GM21528 (cell line): Measurements from ENCODE around the gene GZMH.
A peak's percentile ranks its signal among the peaks of the same experiment; 100 is the strongest.
"Not testable (repeated sequence)": the region's sequence is repeated elsewhere in the genome, so short reads cannot be mapped to it uniquely, and the experiment has no call there.

Experiments
- ATAC-seq: cut with Tn5 transposase; IDR thresholded peaks from one replicate; pipeline ENCODE4 v1.9.1; 2021; ENCODE audit warnings: mild to moderate bottlenecking, moderate library complexity; ENCODE audit not compliant: unreplicated experiment, low FRiP score

GZMH gene, protein sequence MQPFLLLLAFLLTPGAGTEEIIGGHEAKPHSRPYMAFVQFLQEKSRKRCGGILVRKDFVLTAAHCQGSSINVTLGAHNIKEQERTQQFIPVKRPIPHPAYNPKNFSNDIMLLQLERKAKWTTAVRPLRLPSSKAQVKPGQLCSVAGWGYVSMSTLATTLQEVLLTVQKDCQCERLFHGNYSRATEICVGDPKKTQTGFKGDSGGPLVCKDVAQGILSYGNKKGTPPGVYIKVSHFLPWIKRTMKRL

DNA sequence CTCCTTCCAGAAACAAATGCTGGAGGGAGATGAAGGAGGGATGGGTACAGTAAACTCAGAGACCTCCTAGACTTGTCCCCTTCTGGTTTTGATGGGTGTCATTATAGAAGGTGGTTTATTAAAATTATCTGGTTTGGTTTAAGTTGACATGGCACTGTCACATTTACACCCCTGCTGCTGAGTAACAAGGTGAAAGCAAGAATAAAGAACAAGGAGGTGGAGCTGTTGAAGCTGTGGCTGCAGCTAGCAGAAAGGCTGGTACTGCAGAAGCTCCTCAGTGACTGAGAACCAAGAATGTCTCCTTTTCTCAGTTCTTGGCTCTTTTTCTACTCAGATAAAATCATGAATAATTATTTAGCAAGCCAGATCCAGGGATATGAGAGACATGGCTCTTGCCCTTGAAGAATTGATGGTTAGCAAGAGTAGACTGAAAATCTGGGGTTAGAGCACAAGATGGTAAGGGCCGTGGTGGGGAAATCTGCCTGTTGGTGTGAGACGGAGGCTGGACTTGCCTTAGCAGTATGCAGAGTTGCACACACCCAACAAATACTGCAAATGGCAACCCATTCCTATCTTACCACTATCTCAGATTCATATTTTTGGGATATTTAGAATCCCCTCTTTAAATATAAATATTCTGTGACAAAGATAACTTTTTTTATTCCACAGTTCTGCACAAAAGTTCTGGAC is at the start of gene GZMH:
Gene GZMH, minus strand, starts transcription at position 31 of the 690 bp plus-strand sequence. CDS start 72 bp downstream, outside the sequence.
- ATAC-seq, result peak; percentile 51

DNA sequence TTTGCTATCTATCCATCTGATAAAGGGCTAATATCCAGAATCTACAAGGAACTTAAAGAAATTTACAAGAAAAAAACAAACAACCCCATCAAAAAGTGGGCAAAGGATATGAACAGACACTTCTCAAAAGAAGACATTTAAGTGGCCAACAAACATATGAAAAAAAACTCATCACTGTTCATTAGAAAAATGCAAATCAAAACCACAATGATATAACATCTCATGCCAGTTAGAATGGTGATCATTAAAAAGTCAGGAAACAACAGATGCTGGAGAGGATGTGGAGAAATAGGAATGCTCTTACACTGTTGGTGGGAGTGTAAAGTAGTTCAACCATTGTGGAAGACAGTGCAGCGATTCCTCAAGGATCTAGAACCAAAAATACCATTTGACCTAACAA is 38.9 kb upstream of the GZMH start:
- not testable (repeated sequence) for ATAC-seq

- no peak for ATAC-seq
These were observed 30.4 kb upstream of the GZMH start for GRCh38 chr14:24639905-24640304.

GRCh38 chr14:24639270-24639669 is 29.8 kb upstream of the GZMH start:
- ATAC-seq, result no peak

- no peak for ATAC-seq
These were observed 24.7 kb upstream of the GZMH start, which contains the start of gene GZMB for GRCh38 chr14:24634158-24634557. Gene GZMB (minus strand): TSS chr14:24634190. CDS start chr14:24634160, 30 bp downstream.

GRCh38 chr14:24633353-24633752 is 23.9 kb upstream of the GZMH start:
- ATAC-seq, result no peak

DNA sequence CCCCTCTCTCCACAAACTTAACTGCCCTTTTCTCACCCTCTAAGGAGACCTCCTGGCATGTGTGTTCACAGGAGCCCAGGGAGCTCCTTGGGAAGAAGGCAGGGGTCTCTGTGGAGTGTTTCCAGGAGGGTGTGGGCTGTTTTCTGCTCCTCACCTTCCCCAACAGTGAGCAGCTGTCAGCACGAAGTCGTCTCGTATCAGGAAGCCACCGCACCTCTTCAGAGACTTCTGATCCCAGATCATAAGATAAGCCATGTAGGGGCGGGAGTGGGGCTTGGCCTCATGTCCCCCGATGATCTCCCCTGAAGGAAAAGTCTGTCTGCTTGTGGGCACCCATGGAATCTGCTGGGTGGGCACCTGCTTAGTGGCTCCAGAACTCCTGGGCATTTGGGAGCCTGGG is 23.3 kb upstream of the GZMH start:
- ATAC-seq, result no peak

GRCh38 chr14:24632336-24632735 is 22.9 kb upstream of the GZMH start:
- no peak for ATAC-seq

DNA sequence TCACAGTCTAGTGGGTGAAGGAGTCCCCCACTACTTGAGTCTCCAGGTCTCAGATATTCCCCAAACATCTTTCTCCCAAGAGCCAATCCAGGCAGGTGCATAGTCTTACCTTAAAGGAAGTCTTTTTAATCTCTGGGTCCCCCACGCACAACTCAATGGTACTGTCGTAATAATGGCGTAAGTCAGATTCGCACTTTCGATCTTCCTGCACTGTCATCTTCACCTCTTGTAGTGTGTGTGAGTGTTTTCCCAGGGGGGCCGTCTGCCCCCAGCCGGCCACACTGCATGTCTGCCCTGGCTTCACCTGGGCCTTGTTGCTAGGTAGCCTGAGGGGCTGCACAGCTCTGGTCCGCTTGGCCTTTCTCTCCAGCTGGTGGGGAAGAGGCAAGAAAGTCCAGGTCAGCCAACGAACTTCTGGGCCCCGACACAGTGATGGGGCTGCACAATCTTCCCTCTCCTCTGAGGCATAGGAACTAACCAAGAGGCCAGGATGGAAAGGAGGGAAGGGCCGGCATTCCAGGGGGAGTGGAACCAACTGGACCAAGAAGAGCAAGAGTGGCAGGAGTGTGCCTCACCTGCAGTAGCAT is 22.4 kb upstream of the GZMH start:
- no peak for ATAC-seq

- no peak for ATAC-seq
These were observed 21.5 kb upstream of the GZMH start for GRCh38 chr14:24630872-24631477.

- no peak for ATAC-seq
These were observed 20.8 kb upstream of the GZMH start for GRCh38 chr14:24630087-24630871.

DNA sequence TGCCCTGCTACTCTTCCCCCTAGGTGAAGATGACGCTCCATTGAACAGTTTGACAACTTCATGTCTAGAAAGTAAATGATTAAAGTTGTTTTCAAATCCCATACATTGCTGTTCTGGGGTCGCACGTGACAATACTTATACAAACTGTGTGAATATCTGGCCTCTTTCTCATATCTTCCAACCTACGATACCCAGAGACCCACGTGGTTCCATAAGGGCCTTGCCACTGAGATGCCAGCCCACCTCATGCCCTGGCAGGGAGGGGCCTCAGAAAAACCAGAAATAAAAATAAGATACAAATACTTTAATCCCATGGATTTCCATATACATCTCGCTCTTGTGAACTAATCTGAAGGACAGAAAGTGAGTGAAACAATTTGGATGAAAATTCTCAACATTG is 20.0 kb upstream of the GZMH start:
- no peak for ATAC-seq

DNA sequence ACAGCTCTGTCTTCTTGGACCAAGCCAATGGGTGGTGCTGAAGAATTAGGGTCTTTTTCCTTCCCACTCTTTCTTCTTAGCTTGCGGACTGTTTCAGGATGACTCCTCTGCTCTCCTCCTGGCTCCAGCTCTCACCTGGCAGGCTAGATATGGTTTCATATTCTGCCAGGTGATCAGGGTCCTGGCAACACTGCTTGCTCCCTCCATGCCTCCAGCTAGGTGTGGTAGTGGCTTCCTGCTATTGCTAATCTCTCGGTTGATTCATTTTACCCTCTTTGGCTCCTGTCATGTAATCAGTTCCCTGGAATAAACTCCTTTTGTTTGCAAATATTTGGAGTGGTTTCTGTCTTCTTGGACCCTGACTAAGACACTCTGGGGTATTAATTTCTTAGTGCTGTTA is 4.3 kb upstream of the GZMH start:
- no peak for ATAC-seq

DNA sequence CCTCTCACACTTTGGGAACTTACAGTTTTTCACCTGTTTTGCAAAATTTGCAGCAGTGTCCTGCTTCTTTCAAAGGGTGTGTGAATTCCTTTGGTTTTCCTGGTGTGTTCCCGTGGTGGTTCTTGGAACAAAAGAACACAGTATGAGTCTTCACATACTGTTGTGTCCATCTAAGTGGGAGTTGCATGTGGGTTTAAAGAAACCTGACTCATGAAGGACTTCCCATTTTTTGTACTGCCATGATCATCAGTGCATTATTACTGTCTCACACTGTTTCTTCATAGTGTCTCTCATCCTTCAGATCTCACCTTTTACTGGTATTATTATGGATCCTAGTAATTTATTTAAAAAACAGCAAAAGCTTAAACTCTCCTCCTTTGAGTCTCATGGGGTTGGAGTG is 3.8 kb upstream of the GZMH start:
- ATAC-seq, result no peak

GRCh38 chr14:24612196-24612595 is 2.7 kb upstream of the GZMH start:
- ATAC-seq, result no peak

GRCh38 chr14:24607635-24608514 is 1.6 kb downstream of the GZMH start:
- ATAC-seq, result no peak

GRCh38 chr14:24607081-24607480 is 2.4 kb downstream of the GZMH start:
- no peak for ATAC-seq

GRCh38 chr14:24606297-24606696 is 3.2 kb downstream of the GZMH start:
- no peak for ATAC-seq

- ATAC-seq, result peak; percentile 88
These were observed 3.9 kb downstream of the GZMH start for GRCh38 chr14:24605435-24606190.
